Peyer's patch (tissue), 4 donors: ENCODE data around the gene TTLL5.

Source experiments
- CTCF ChIP-seq, 6 experiments: fragments of 450-650 bp in 4 of 6; fragments of 200-600 bp in 2 of 6; sonication (generic) in 1 of 6; IDR thresholded peaks; one replicate each; pipeline ENCODE4 v1.5.1; 2017 to 2019; ENCODE audit warnings: antibody characterized with exemption in 6 of 6, mild to moderate bottlenecking in 3 of 6, moderate library complexity in 1 of 6
- POLR2A ChIP-seq, 2 donors: fragments of 450-650 bp; IDR thresholded peaks; one replicate each; pipeline ENCODE4 v1.5.1; 2017; ENCODE audit warnings: antibody characterized with exemption in 2 of 2, mild to moderate bottlenecking in 2 of 2, moderate library complexity in 2 of 2

GRCh38 chr14:75619548-75619947 is 41.5 kb upstream of the TTLL5 start:
- no peak for TF ChIP-seq CTCF (IDR thresholded peaks at IDR 0.05)
- TF ChIP-seq POLR2A (IDR thresholded peaks at IDR 0.05): no peak
